Kidney (tissue), 14 donors: ENCODE measurements around the gene HNRNPC. TPM values are rescaled to one million over a fixed set of nuclear protein-coding genes. Genes with fewer than 3 reads are reported as not detected.

Source experiments
- DNase-seq, 5 donors: peaks; one replicate each; pipeline ENCODE4 v3.0.0-alpha.2; 2013 to 2020
- FAIRE-seq: peaks from 2 replicates; lab custom pipeline; 2012; peaks lifted over from hg19 to GRCh38; lab: Jason Lieb, UNC
- H3K27ac ChIP-seq, 2 donors: one replicate each; pipeline ENCODE4 v1.7.0; 2013; ENCODE audit warnings: low read depth in 2 of 2, low read length in 2 of 2, inconsistent platforms in 1 of 2
- H3K27me3 ChIP-seq: one replicate; pipeline ENCODE4 v1.7.1; 2013; ENCODE audit warnings: low read length, inconsistent platforms; ENCODE audit not compliant: control insufficient read depth, insufficient read depth
- H3K36me3 ChIP-seq, 3 donors: one replicate each; pipeline versions ENCODE4 v1.7.0 to v1.7.1; 2013; ENCODE audit warnings: low read length in 3 of 3, control low read depth in 1 of 3, inconsistent platforms in 1 of 3; ENCODE audit not compliant: insufficient read depth in 3 of 3, control insufficient read depth in 2 of 3
- H3K4me1 ChIP-seq, 3 donors: one replicate each; pipeline versions ENCODE4 v1.7.0 to v1.7.1; 2013; ENCODE audit warnings: low read length in 3 of 3, inconsistent platforms in 1 of 3, low read depth in 1 of 3; ENCODE audit not compliant: control insufficient read depth in 2 of 3, insufficient read depth in 2 of 3
- H3K4me3 ChIP-seq, 3 donors: one replicate each; pipeline versions ENCODE4 v1.7.0 to v1.8.1; 2013; ENCODE audit warnings: low read length in 3 of 3, control low read depth in 1 of 3, inconsistent platforms in 1 of 3
- H3K9ac ChIP-seq, 3 donors: one replicate each; pipeline versions ENCODE4 v1.7.0 to v1.7.1; 2013; ENCODE audit warnings: low read length in 3 of 3, control low read depth in 1 of 3, inconsistent platforms in 1 of 3
- H3K9me3 ChIP-seq, 3 donors: one replicate each; pipeline versions ENCODE4 v1.7.0 to v1.7.1; 2013; ENCODE audit warnings: low read length in 3 of 3, control low read depth in 1 of 3, inconsistent platforms in 1 of 3; ENCODE audit not compliant: control insufficient read depth in 2 of 3, insufficient read depth in 1 of 3
- intact Hi-C: fragments of 100-400 bp; cut with DNase I; formaldehyde crosslinking; loops from one replicate; pipeline ENCODE4 v1.11.1; 2022
- polyA plus RNA-seq: library from polyadenylated mRNA; stranded (reverse); fragments of 350-450 nt; fragmentation: Illumina TruSeq; extraction: RNeasy Lipid Tissue Mini Kit (QIAGEN cat#74804); gene quantifications from one replicate; pipeline ENCODE4 v1.2.3, GENCODE V29; 2014; ENCODE audit warnings: low read depth, low replicate concordance; ENCODE audit not compliant: insufficient read depth
- total RNA-seq: library from RNA; stranded (reverse); fragmentation: NEBNext Ultra II Directional; extraction: Animal tissue kit (Norgen Biotek cat#: 25700); gene quantifications from one replicate; pipeline ENCODE4 v1.2.1, GENCODE V29; 2021
- TF ChIP-seq, protein P1 (sequence below): IDR thresholded peaks from 3 replicates; pipeline ENCODE4 v1.5.1; 2012; ENCODE audit warnings: mild to moderate bottlenecking, moderate library complexity, borderline replicate concordance; ENCODE audit not compliant: insufficient read depth; ENCODE audit errors: extremely low read depth
- donor health status: control.
- donor health status: control.
- donor health status: control.
- donor health status: control.
- donor health status: control.
- donor health status: DM: yes; HTN: yes; CAD: no.
- donor health status: Normal renal cell carcinoma (clear cell type).

The HNRNPC gene
- total and polyA plus RNA-seq, 2 donors from 2014 or later, result 398 to 462 TPM

DNA sequence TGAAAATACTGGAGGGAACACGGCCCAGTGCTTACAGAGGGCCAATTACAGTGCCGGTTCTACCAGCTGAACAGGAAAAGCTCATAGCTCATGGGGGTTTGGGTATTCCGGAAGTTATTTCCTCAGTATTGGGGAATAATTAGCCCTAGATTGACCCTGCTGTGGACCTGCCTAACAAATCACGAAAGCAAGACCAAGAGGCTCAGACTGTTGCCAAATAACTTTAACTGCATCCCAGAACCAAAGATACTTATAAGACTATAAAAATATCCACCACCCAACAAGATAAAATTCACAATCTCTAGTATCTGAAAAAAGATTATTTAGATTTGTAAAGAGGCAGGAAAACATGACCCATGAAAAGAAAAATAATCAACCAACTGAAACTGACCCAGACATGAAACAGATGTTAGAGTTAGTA lies 105.4 kb downstream of the HNRNPC start:
- Histone ChIP-seq H3K9ac (no peak overlapping the region), H3K27ac (no peak overlapping the region), H3K4me1 (no peaks in the 10 kb centered on the region), H3K9me3 (no peaks in the 10 kb centered on the region), H3K4me3 (no peak overlapping the region), H3K36me3 (no peaks in the 10 kb centered on the region), H3K27me3 (no peaks in the 10 kb centered on the region)
- intact Hi-C loops, result no loop called here
- FAIRE-seq, result no peak
- peak in 3 of 5 donors; percentile 13 to 64 (median 48) for DNase-seq
- TF ChIP-seq, protein P1, sequence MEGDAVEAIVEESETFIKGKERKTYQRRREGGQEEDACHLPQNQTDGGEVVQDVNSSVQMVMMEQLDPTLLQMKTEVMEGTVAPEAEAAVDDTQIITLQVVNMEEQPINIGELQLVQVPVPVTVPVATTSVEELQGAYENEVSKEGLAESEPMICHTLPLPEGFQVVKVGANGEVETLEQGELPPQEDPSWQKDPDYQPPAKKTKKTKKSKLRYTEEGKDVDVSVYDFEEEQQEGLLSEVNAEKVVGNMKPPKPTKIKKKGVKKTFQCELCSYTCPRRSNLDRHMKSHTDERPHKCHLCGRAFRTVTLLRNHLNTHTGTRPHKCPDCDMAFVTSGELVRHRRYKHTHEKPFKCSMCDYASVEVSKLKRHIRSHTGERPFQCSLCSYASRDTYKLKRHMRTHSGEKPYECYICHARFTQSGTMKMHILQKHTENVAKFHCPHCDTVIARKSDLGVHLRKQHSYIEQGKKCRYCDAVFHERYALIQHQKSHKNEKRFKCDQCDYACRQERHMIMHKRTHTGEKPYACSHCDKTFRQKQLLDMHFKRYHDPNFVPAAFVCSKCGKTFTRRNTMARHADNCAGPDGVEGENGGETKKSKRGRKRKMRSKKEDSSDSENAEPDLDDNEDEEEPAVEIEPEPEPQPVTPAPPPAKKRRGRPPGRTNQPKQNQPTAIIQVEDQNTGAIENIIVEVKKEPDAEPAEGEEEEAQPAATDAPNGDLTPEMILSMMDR, result no peak

DNA sequence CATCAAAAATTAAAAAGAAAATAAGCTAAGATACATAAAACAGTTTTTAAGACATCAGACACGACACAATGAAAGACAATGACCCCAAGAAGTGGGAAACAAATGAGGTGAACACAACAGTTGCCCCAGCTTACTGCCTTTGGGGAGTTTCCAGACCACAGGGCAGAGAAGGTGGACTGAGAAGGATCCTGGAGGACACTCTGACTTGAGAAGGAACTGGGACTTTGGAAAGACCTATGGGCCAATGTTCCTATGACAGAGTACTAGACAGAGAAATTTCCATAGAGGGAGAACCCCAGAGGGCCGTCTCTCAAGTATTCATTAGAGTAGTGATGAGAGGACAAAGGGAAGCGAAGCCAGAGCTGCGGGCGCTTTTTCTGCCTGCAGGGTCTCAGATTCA lies 107.2 kb downstream of the HNRNPC start:
- Histone ChIP-seq H3K9me3 (no peaks in the 10 kb centered on the region), H3K27ac (no peak overlapping the region), H3K4me3 (no peak overlapping the region), H3K9ac (no peak overlapping the region), H3K27me3 (no peaks in the 10 kb centered on the region), H3K36me3 (no peaks in the 10 kb centered on the region), H3K4me1 (no peaks in the 10 kb centered on the region)
- intact Hi-C loops, result no loop called here
- DNase-seq, result no peak
- no peak for FAIRE-seq
- TF ChIP-seq, protein P1, result no peak

DNA sequence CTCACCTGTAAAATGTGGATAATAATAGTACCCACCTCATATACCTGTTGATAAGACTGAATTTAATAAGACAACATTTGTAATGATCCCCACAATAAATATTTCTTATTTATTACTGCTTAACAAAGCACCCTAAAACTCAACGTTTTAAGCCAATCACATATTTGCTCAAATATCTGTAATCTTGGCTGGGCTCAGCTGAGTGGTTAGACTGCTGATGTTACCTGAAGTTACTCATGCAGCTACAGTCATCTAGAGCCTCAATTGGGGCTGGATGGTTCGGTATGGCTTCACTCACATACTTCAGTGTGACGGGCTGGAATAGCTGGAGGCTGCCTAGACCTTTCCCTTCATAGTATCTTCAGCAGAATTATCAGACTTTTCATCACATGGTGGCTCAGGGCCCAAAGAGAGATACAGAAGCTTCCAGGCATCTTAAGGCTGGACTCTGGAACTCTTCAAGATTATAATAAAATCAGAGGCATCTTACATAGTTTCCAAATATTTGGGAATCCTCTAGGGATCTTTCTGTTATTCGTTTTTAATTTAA lies 109.1 kb downstream of the HNRNPC start:
- H3K27me3 ChIP-seq, result no peaks in the 10 kb centered on the region
- no peak overlapping the region for H3K4me3 ChIP-seq
- TF ChIP-seq, protein P1, result no peak
- intact Hi-C loops, result no loop called here
- no peaks in the 10 kb centered on the region for H3K4me1 ChIP-seq
- no peak overlapping the region for H3K9ac ChIP-seq
- FAIRE-seq (no peak), DNase-seq (no peak)
- no peaks in the 10 kb centered on the region for H3K36me3 ChIP-seq
- H3K9me3 ChIP-seq, result no peaks in the 10 kb centered on the region
- H3K27ac ChIP-seq, result no peak overlapping the region

Other genes with a start within 250 kb of the HNRNPC start
- 86.2 TPM for gene NDRG2, start 244.4 kb downstream of the HNRNPC start, total RNA-seq
- 209 TPM for gene NDRG2, start 244.4 kb downstream of the HNRNPC start, polyA plus RNA-seq
- not detected for gene TPPP2, start 239.2 kb downstream of the HNRNPC start, total RNA-seq
- gene TPPP2, start 239.2 kb downstream of the HNRNPC start, polyA plus RNA-seq, result 1.3 TPM
- not detected for gene RNASE13, start 234.6 kb downstream of the HNRNPC start, total RNA-seq
- gene RNASE13, start 234.6 kb downstream of the HNRNPC start, polyA plus RNA-seq, result not detected
- not detected for gene RNASE7, start 227.1 kb downstream of the HNRNPC start, total RNA-seq
- gene RNASE7, start 227.1 kb downstream of the HNRNPC start, polyA plus RNA-seq, result not detected
- gene RNASE8, start 211.6 kb downstream of the HNRNPC start, total RNA-seq, result not detected
- gene RNASE8, start 211.6 kb downstream of the HNRNPC start, polyA plus RNA-seq, result not detected
- 25.6 TPM for gene ARHGEF40, start 199.1 kb downstream of the HNRNPC start, total RNA-seq
- 15.9 TPM for gene ARHGEF40, start 199.1 kb downstream of the HNRNPC start, polyA plus RNA-seq
- gene ZNF219, start 170.8 kb downstream of the HNRNPC start, total RNA-seq, result 24.6 TPM
- gene ZNF219, start 170.8 kb downstream of the HNRNPC start, polyA plus RNA-seq, result 12.6 TPM
- gene TMEM253, start 168.4 kb downstream of the HNRNPC start, total RNA-seq, result 0.41 TPM
- gene TMEM253, start 168.4 kb downstream of the HNRNPC start, polyA plus RNA-seq, result 0.43 TPM
- not detected for gene OR5AU1, start 113.4 kb downstream of the HNRNPC start, total RNA-seq
- gene OR5AU1, start 113.4 kb downstream of the HNRNPC start, polyA plus RNA-seq, result not detected
- 0.47 TPM for gene RPGRIP1, start 10.6 kb upstream of the HNRNPC start, total RNA-seq
- gene RPGRIP1, start 10.6 kb upstream of the HNRNPC start, polyA plus RNA-seq, result not detected
- 58.8 TPM for gene SUPT16H, start 114.6 kb upstream of the HNRNPC start, total RNA-seq
- gene SUPT16H, start 114.6 kb upstream of the HNRNPC start, polyA plus RNA-seq, result 38.1 TPM
- gene CHD8, start 186.7 kb upstream of the HNRNPC start, total RNA-seq, result 77.4 TPM
- 35.8 TPM for gene CHD8, start 186.7 kb upstream of the HNRNPC start, polyA plus RNA-seq
- gene RAB2B, start 207.5 kb upstream of the HNRNPC start, total RNA-seq, result 22.7 TPM
- gene RAB2B, start 207.5 kb upstream of the HNRNPC start, polyA plus RNA-seq, result 12.2 TPM
- 75.9 TPM for gene TOX4, start 207.8 kb upstream of the HNRNPC start, total RNA-seq
- 31.0 TPM for gene TOX4, start 207.8 kb upstream of the HNRNPC start, polyA plus RNA-seq
- gene METTL3, start 241.9 kb upstream of the HNRNPC start, total RNA-seq, result 44.3 TPM
- gene METTL3, start 241.9 kb upstream of the HNRNPC start, polyA plus RNA-seq, result 31.4 TPM